A549 (cell line): ENCODE data around the gene RWDD1. TPM values are rescaled to one million over a fixed set of nuclear protein-coding genes. Genes with fewer than 3 reads are reported as not detected.

ENCODE experiments used
- ATAC-seq, 2 experiments: fragments of 200-7000 bp in 1 of 2; fragments of >200 bp in 1 of 2; cut with Nextera tagmentation in 1 of 2; cut with Tn5 transposase in 1 of 2; 3 replicates each; pipeline versions ENCODE4 v1.8.0 to v1.9.1; 2018 to 2020; ENCODE audit warnings: mild to moderate bottlenecking in 1 of 2, moderate library complexity in 1 of 2
- CTCF ChIA-PET: fragments of 300-600 bp; sonication (Branson Sonifier 250); formaldehyde crosslinking; extraction: SDS; loops from one replicate; lab custom pipeline; 2021; ENCODE audit warnings: antibody characterized with exemption, inconsistent platforms; lab: Yijun Ruan, JAX
- POLR2A ChIA-PET: fragments of 350-600 bp; formaldehyde crosslinking; extraction: SDS; loops from one replicate; lab custom pipeline; 2021; ENCODE audit warnings: antibody characterized with exemption, inconsistent platforms; lab: Yijun Ruan, JAX
- DNase-seq, 2 experiments: peaks; one replicate each; pipeline versions ENCODE4 v3.0.0 to v3.0.0-alpha.2; 2011 to 2016; ENCODE audit warnings: low read depth in 1 of 2, low spot score in 1 of 2
- FAIRE-seq: peaks from 2 replicates; lab custom pipeline; 2011; peaks lifted over from hg19 to GRCh38; lab: Jason Lieb, UNC
- H3K27ac ChIP-seq, 2 experiments: fragments of >200 bp; sonication (Bioruptor Twin); formaldehyde crosslinking; 3 replicates each; pipeline ENCODE4 v1.5.1; 2016 to 2017
- H3K4me1 ChIP-seq: fragments of >200 bp; sonication (Bioruptor Twin); formaldehyde crosslinking; 3 replicates; pipeline ENCODE4 v1.6.1; 2016
- H3K4me2 ChIP-seq: fragments of >200 bp; sonication (Bioruptor Twin); formaldehyde crosslinking; 3 replicates; pipeline ENCODE4 v1.6.1; 2016
- H3K4me3 ChIP-seq: fragments of >200 bp; sonication (Bioruptor Twin); formaldehyde crosslinking; 3 replicates; pipeline ENCODE4 v1.5.1; 2016
- H3K9me3 ChIP-seq: fragments of >200 bp; sonication (Bioruptor Twin); formaldehyde crosslinking; 3 replicates; pipeline ENCODE4 v1.6.1; 2016
- BHLHE40 ChIP-seq: IDR thresholded peaks from 2 replicates; pipeline ENCODE4 v1.6.1; 2012; ENCODE audit warnings: low read depth, low read length, inconsistent platforms
- CBX2 ChIP-seq: fragments of 200-600 bp; sonication (generic); IDR thresholded peaks from 2 replicates; pipeline ENCODE4 v1.6.1; 2016; ENCODE audit warnings: low read depth, mild to moderate bottlenecking, borderline replicate concordance
- CBX8 ChIP-seq: fragments of 200-600 bp; sonication (generic); IDR thresholded peaks from 2 replicates; pipeline ENCODE4 v1.6.1; 2016
- CEBPB ChIP-seq, 2 experiments: fragments of >200 bp in 1 of 2; sonication (Bioruptor Twin) in 1 of 2; formaldehyde crosslinking in 1 of 2; IDR thresholded peaks; 2 replicates each; pipeline ENCODE4 v1.6.1; 2012 to 2016
- CHD4 ChIP-seq: fragments of 200-600 bp; sonication (generic); IDR thresholded peaks from 2 replicates; pipeline ENCODE4 v1.6.1; 2016; ENCODE audit warnings: antibody characterized with exemption, mild to moderate bottlenecking, borderline replicate concordance
- CTCF ChIP-seq: fragments of >200 bp; sonication (Bioruptor Twin); formaldehyde crosslinking; IDR thresholded peaks from 3 replicates; pipeline ENCODE4 v1.5.1; 2016
- GATA3 ChIP-seq: IDR thresholded peaks from 2 replicates; pipeline ENCODE4 v1.6.1; 2012; ENCODE audit warnings: borderline replicate concordance
- HDAC2 ChIP-seq: fragments of 200-600 bp; sonication (generic); IDR thresholded peaks from 2 replicates; pipeline ENCODE4 v1.6.1; 2016
- HES2 ChIP-seq: fragments of >200 bp; sonication (Bioruptor Twin); formaldehyde crosslinking; IDR thresholded peaks from 2 replicates; pipeline ENCODE4 v1.6.1; 2016
- HOXB13 ChIP-seq: fragments of 250-450 bp; sonication (Bioruptor Pico); IDR thresholded peaks from 2 replicates; pipeline ENCODE4 v1.5.0; 2020; ENCODE audit warnings: low read depth, mild to moderate bottlenecking, moderate library complexity
- JUNB ChIP-seq: fragments of >200 bp; sonication (Bioruptor Twin); formaldehyde crosslinking; IDR thresholded peaks from 2 replicates; pipeline ENCODE4 v1.6.1; 2016
- MAFK ChIP-seq: fragments of 450-650 bp; IDR thresholded peaks from 2 replicates; pipeline ENCODE4 v1.6.1; 2014; ENCODE audit not compliant: partially characterized antibody
- MAX ChIP-seq: IDR thresholded peaks from 2 replicates; pipeline ENCODE4 v1.6.1; 2012
- MYC ChIP-seq: IDR thresholded peaks from 2 replicates; pipeline ENCODE4 v1.6.1; 2012; ENCODE audit warnings: mild to moderate bottlenecking, inconsistent platforms, low read length, improper control_type of control experiment, borderline replicate concordance
- NFE2L2 ChIP-seq: fragments of 150-350 bp; conservative IDR thresholded peaks from 2 replicates; pipeline ENCODE4 v1.6.1; 2014; ENCODE audit warnings: low read length
- POLR2AphosphoS2 ChIP-seq: conservative IDR thresholded peaks from 2 replicates; pipeline ENCODE4 v1.6.1; 2012; ENCODE audit warnings: low read length, improper control_type of control experiment, inconsistent platforms
- RARB ChIP-seq: fragments of 250-450 bp; sonication (Bioruptor Pico); IDR thresholded peaks from 2 replicates; pipeline ENCODE4 v1.8.0; 2021; ENCODE audit warnings: mild to moderate bottlenecking, moderate library complexity
- REST ChIP-seq: fragments of 200-600 bp; sonication (generic); IDR thresholded peaks from 2 replicates; pipeline ENCODE4 v1.6.1; 2016; ENCODE audit warnings: antibody characterized with exemption, mild to moderate bottlenecking, moderate library complexity
- RFX5 ChIP-seq: fragments of 450-650 bp; IDR thresholded peaks from 2 replicates; pipeline ENCODE4 v1.7.1; 2014; ENCODE audit warnings: antibody characterized with exemption, mild to moderate bottlenecking, moderate library complexity
- SMC3 ChIP-seq: fragments of >200 bp; sonication (Bioruptor Twin); formaldehyde crosslinking; IDR thresholded peaks from 3 replicates; pipeline ENCODE4 v1.6.1; 2018; ENCODE audit warnings: inconsistent platforms
- SREBF2 ChIP-seq: fragments of 450-650 bp; IDR thresholded peaks from 2 replicates; pipeline ENCODE4 v1.6.1; 2014; ENCODE audit warnings: mild to moderate bottlenecking, moderate library complexity
- TFCP2L1 ChIP-seq: fragments of 250-450 bp; sonication (Bioruptor Pico); IDR thresholded peaks from 2 replicates; pipeline ENCODE4 v1.5.0; 2021; ENCODE audit warnings: mild to moderate bottlenecking
- ZFP36 ChIP-seq: fragments of 450-650 bp; IDR thresholded peaks from 2 replicates; pipeline ENCODE4 v1.6.1; 2014; ENCODE audit warnings: borderline replicate concordance; ENCODE audit not compliant: partially characterized antibody
- ZNF302 ChIP-seq: fragments of 250-450 bp; sonication (Bioruptor Pico); IDR thresholded peaks from 2 replicates; pipeline ENCODE4 v1.9.0; 2021; ENCODE audit warnings: inconsistent platforms, mild to moderate bottlenecking, moderate library complexity
- WGBS: methylation state at CpG from one replicate; pipeline ENCODE4 v1.1.6; 2017; ENCODE audit errors: missing lambda C conversion rate; 5-methylcytosine and 5-hydroxymethylcytosine counted together
- polyA plus RNA-seq, 4 experiments: library from polyadenylated mRNA; depleted of rRNA in 3 of 4; stranded (reverse); fragments of >200 nt; fragmentation: RNase III in 1 of 4; extraction: RNeasy Plus Mini Kit Qiagen cat#74134 plus additional on column Dnase treatment in 1 of 4; gene quantifications; 2 replicates in 3 of 4; 3 replicates in 1 of 4; pipeline ENCODE4 v1.2.3, GENCODE V29; 2011 to 2017

Gene RWDD1
- polyA plus RNA-seq, 2 of the 4 experiments (the other 2 are of a cell fraction) = 32.5 to 47.7 TPM

- TF ChIP-seq REST (no peak), BHLHE40 (no peak), RFX5 (no peak), CBX8 (no peak), RARB (CRISPR knock-in tag) (no peak), CBX2 (no peak), MAFK (no peak), SREBF2 (no peak), CHD4 (no peak), ZNF302 (no peak), POLR2AphosphoS2 (no peak)
- Histone ChIP-seq H3K4me3 (no peak overlapping the region), H3K9me3 (no peaks in the 10 kb centered on the region), H3K27ac (no peak overlapping the region), H3K4me1 (peaks cover 8% of the 10 kb centered on the region; the same call in 2 of the 3 replicates), H3K4me2 (no peak overlapping the region)
- ChIA-PET POLR2A (no interaction called here), CTCF (no interaction called here)
- FAIRE-seq (no peak), ATAC-seq (no peak), DNase-seq (no peak)
- 92% methylated on average over 2 of the region's 2 CpGs for WGBS
Observed at GRCh38 chr6:116575227-116575626, 3.9 kb downstream of the RWDD1 start.

GRCh38 chr6:116577486-116577885 is 6.2 kb downstream of the RWDD1 start:
- no peak for ATAC-seq
- FAIRE-seq = no peak
- Histone ChIP-seq H3K9me3 (no peaks in the 10 kb centered on the region), H3K4me3 (no peak overlapping the region), H3K4me2 (no peak overlapping the region), H3K27ac (no peak overlapping the region), H3K4me1 (peaks cover 8% of the 10 kb centered on the region; the same call in 2 of the 3 replicates)
- POLR2A ChIA-PET = no interaction called here
- 87% methylated on average over 5 of the region's 5 CpGs for WGBS
- TF ChIP-seq JUNB (no peak), ZNF302 (no peak), SMC3 (no peak), ZFP36 (no peak), MAX (no peak), CTCF (no peak), HES2 (no peak), GATA3 (no peak), CHD4 (no peak), CBX8 (no peak), MYC (no peak), TFCP2L1 (CRISPR knock-in tag) (no peak), NFE2L2 (no peak), HDAC2 (no peak), HOXB13 (CRISPR knock-in tag) (no peak), RFX5 (no peak), CEBPB (IDR thresholded peaks at IDR 0.05) (no peak)
- CTCF ChIA-PET = no interaction called here
- no peak for DNase-seq
